Nephron progenitor cell (in vitro differentiated cells): ENCODE data around the gene TFAP2C.

Source experiments
- DNase-seq: peaks from one replicate; pipeline ENCODE4 v3.0.0; 2021
- H3K27ac Mint-ChIP-seq: 2 replicates; pipeline ENCODE4 v1.8.0; 2021; ENCODE audit warnings: mild to moderate bottlenecking, moderate library complexity, mixed read lengths
- H3K27me3 Mint-ChIP-seq: 2 replicates; pipeline ENCODE4 v1.8.0; 2021; ENCODE audit warnings: mild to moderate bottlenecking, low read depth, mixed read lengths; ENCODE audit not compliant: poor library complexity
- H3K36me3 Mint-ChIP-seq: 2 replicates; pipeline ENCODE4 v1.8.0; 2021; ENCODE audit warnings: low read depth, mixed read lengths
- H3K4me1 Mint-ChIP-seq: 2 replicates; pipeline ENCODE4 v1.8.0; 2021; ENCODE audit warnings: mixed read lengths
- H3K4me3 Mint-ChIP-seq: 2 replicates; pipeline ENCODE4 v1.8.0; 2021; ENCODE audit warnings: mild to moderate bottlenecking, moderate library complexity, mixed read lengths
- H3K9me3 Mint-ChIP-seq: 2 replicates; pipeline ENCODE4 v1.8.0; 2021; ENCODE audit warnings: mild to moderate bottlenecking, moderate library complexity, mixed read lengths
- CTCF ChIP-seq: fragments of 200-600 bp; sonication (generic); IDR thresholded peaks from 2 replicates; pipeline ENCODE4 v1.5.0; 2021; ENCODE audit warnings: antibody characterized with exemption

The TFAP2C gene

GRCh38 chr20:56631318-56631989 lies 2.3 kb downstream of the TFAP2C start:
- Mint-ChIP-seq H3K27ac (no peak overlapping the region), H3K4me3 (peak overlapping the region; percentile 70), H3K27me3 (peaks cover 98% of the 10 kb centered on the region), H3K36me3 (peaks cover 6% of the 10 kb centered on the region), H3K9me3 (no peaks in the 10 kb centered on the region), H3K4me1 (peaks cover 23% of the 10 kb centered on the region)
- DNase-seq = peak; percentile 47
- TF ChIP-seq CTCF = no peak

GRCh38 chr20:56631990-56632327 lies 2.9 kb downstream of the TFAP2C start:
- Mint-ChIP-seq H3K27me3 (peaks cover 98% of the 10 kb centered on the region), H3K4me3 (peak overlapping the region; percentile 70), H3K9me3 (no peaks in the 10 kb centered on the region), H3K36me3 (peaks cover 6% of the 10 kb centered on the region), H3K27ac (no peak overlapping the region), H3K4me1 (peaks cover 18% of the 10 kb centered on the region)
- TF ChIP-seq CTCF = no peak
- DNase-seq = no peak

DNA sequence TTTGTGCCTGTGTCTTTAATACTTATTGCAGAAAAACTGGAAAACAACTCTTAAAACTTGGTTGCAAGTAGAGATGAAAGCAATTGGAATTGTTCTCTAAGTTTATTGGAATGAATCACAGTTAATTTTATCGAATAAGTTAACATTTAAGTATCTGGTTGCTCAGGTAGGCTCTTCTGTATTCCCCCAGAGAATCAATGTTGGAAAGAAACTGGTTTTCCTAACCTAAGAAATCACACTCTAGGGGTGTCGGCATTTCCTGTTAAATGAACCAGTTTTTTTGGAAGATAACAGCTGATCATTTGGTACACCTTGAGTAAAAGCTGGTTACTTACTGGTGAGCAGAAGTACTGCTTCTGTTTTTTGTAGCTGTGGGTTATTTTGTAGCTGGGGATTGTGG lies 5.2 kb downstream of the TFAP2C start:
- TF ChIP-seq CTCF = no peak
- Mint-ChIP-seq H3K27ac (no peak overlapping the region), H3K4me3 (no peak overlapping the region), H3K9me3 (no peaks in the 10 kb centered on the region), H3K36me3 (peaks cover 6% of the 10 kb centered on the region), H3K27me3 (peaks cover 91% of the 10 kb centered on the region), H3K4me1 (peaks cover 17% of the 10 kb centered on the region)
- no peak for DNase-seq

GRCh38 chr20:56634735-56635385 lies 5.8 kb downstream of the TFAP2C start:
- no peaks in the 10 kb centered on the region for H3K9me3 Mint-ChIP-seq
- no peak for DNase-seq
- peaks cover 85% of the 10 kb centered on the region for H3K27me3 Mint-ChIP-seq
- H3K27ac Mint-ChIP-seq = no peak overlapping the region
- peaks cover 19% of the 10 kb centered on the region for H3K4me1 Mint-ChIP-seq
- no peak overlapping the region for H3K4me3 Mint-ChIP-seq
- no peak for TF ChIP-seq CTCF
- peaks cover 6% of the 10 kb centered on the region for H3K36me3 Mint-ChIP-seq

GRCh38 chr20:56636716-56637115 lies 7.6 kb downstream of the TFAP2C start:
- no peak for TF ChIP-seq CTCF
- DNase-seq = no peak
- Mint-ChIP-seq H3K27ac (no peak overlapping the region), H3K27me3 (peaks cover 84% of the 10 kb centered on the region), H3K9me3 (no peaks in the 10 kb centered on the region), H3K4me1 (peaks cover 16% of the 10 kb centered on the region), H3K4me3 (no peak overlapping the region), H3K36me3 (peaks cover 6% of the 10 kb centered on the region)

DNA sequence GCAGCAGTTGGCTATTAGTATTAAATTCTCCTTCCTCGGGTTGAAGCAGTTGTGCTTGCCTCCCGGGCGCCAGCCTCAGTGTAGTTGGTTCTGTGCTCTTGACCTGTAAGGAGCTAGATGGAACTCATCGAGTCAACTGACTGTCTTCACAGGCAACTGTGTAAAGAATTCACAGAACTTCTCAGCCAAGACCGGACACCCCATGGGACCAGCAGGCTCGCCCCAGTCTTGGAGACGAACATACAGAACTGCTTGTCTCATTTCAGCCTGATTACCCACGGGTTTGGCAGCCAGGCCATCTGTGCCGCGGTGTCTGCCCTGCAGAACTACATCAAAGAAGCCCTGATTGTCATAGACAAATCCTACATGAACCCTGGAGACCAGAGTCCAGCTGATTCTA lies 8.5 kb downstream of the TFAP2C start:
- TF ChIP-seq CTCF = no peak
- Mint-ChIP-seq H3K36me3 (peaks cover 6% of the 10 kb centered on the region), H3K27ac (no peak overlapping the region), H3K27me3 (peaks cover 82% of the 10 kb centered on the region), H3K4me3 (no peak overlapping the region), H3K4me1 (peaks cover 13% of the 10 kb centered on the region), H3K9me3 (no peaks in the 10 kb centered on the region)
- no peak for DNase-seq
